GM06990 (cell line): ENCODE measurements around the gene PDLIM3.

ENCODE experiments used
- DNase-seq: peaks from one replicate; pipeline ENCODE4 v3.0.0-alpha.2; 2011; ENCODE audit not compliant: insufficient read length; ENCODE audit errors: extremely low read depth
- H3K27me3 ChIP-seq: replicated peaks from 2 replicates; pipeline ENCODE4 v1.6.0; 2011; ENCODE audit warnings: low read length; ENCODE audit not compliant: control insufficient read depth, insufficient read depth
- H3K36me3 ChIP-seq: 2 replicates; pipeline ENCODE4 v1.5.1; 2011; ENCODE audit warnings: low read length; ENCODE audit not compliant: control insufficient read depth, insufficient read depth
- H3K4me3 ChIP-seq: replicated peaks from 2 replicates; pipeline ENCODE4 v1.5.1; 2011; ENCODE audit warnings: low read depth, mild to moderate bottlenecking, control low read depth, low read length
- CTCF ChIP-seq: IDR thresholded peaks from 2 replicates; pipeline ENCODE4 v1.5.1; 2011; ENCODE audit warnings: low read length, control low read depth, mild to moderate bottlenecking, inconsistent platforms; ENCODE audit not compliant: insufficient read depth, poor library complexity, severe bottlenecking

The PDLIM3 gene

GRCh38 chr4:185470501-185471195 lies 64.7 kb downstream of the PDLIM3 start:
- Histone ChIP-seq H3K27me3 (no peaks in the 10 kb centered on the region), H3K4me3 (peak overlapping the region; percentile 74), H3K36me3 (no peaks in the 10 kb centered on the region)
- no peak for TF ChIP-seq CTCF
- DNase-seq, result peak; percentile 65

GRCh38 chr4:185469580-185470154 lies 65.6 kb downstream of the PDLIM3 start:
- Histone ChIP-seq H3K36me3 (no peaks in the 10 kb centered on the region), H3K27me3 (no peaks in the 10 kb centered on the region), H3K4me3 (no peak overlapping the region)
- no peak for TF ChIP-seq CTCF
- DNase-seq, result no peak

GRCh38 chr4:185468999-185469398 lies 66.3 kb downstream of the PDLIM3 start:
- no peak for TF ChIP-seq CTCF
- DNase-seq, result no peak
- H3K36me3 ChIP-seq, result no peaks in the 10 kb centered on the region

GRCh38 chr4:185467991-185468390 lies 67.3 kb downstream of the PDLIM3 start:
- Histone ChIP-seq H3K36me3 (no peaks in the 10 kb centered on the region), H3K27me3 (no peaks in the 10 kb centered on the region), H3K4me3 (no peak overlapping the region)
- no peak for DNase-seq
- TF ChIP-seq CTCF, result no peak

More at GRCh38 chr4:185468999-185469398, 66.3 kb downstream of the PDLIM3 start:
- no peaks in the 10 kb centered on the region for H3K27me3 ChIP-seq
- H3K4me3 ChIP-seq, result no peak overlapping the region

GRCh38 chr4:185467101-185467500 lies 68.2 kb downstream of the PDLIM3 start:
- Histone ChIP-seq H3K36me3 (no peaks in the 10 kb centered on the region), H3K4me3 (no peak overlapping the region), H3K27me3 (no peaks in the 10 kb centered on the region)
- TF ChIP-seq CTCF, result no peak
- DNase-seq, result no peak
